Measurements from ENCODE around the gene GNL3L.
"Not testable (repeated sequence)": the region's sequence is repeated elsewhere in the genome, so short reads cannot be mapped to it uniquely, and the experiment has no call there.

GNL3L gene

DNA sequence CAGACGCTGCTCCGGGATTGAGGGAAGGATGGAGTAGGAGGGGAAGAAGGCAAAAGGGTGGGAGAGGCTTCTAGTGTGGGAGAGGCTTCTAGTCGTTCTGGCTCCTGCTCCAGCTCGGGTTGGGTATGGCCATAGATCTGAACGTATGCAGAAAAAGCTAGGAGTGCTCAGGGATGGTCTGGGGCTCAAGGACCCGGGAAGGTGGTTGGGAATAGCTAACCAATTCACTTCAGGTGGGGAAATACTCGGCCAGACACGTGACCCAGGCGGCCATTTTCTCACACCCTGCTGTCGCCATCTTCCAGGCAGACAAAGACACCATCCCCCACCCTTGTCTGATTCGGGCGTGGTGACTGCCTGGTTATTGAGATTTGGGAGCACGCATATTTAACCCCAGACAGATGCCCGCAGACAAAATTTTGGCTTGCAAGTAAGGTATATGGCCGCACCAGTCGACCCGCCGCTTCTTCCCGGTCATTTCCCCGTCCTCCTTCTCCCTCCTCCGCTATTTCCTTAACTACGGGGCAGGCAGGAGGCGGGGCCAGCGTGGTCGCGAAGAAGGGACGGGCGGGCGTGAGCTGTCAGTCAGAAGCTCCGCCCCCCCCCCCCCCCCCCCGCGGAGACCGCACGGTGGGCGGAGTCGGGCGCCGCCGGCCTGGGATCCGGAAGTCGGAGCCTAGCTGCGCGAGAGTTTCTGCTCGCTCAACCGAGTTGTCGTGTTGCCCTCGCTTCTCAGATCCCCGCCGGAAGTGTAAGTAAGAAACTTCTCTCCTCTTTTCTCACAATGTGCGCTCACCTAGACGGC, at the start of gene GNL3L:
GNL3L (plus strand) TSS at position 668 of the 805 bp plus-strand sequence. CDS start 2,348 bp downstream, outside the sequence.
- peak; percentile 89 for DNase-seq (ENCODE audit: extremely low read depth, insufficient read length)
- H3K4me3 ChIP-seq (replicated peaks; ENCODE audit: low read depth, low read length): peak within 1 kb of the TSS; percentile 85
- TF ChIP-seq, protein P1, sequence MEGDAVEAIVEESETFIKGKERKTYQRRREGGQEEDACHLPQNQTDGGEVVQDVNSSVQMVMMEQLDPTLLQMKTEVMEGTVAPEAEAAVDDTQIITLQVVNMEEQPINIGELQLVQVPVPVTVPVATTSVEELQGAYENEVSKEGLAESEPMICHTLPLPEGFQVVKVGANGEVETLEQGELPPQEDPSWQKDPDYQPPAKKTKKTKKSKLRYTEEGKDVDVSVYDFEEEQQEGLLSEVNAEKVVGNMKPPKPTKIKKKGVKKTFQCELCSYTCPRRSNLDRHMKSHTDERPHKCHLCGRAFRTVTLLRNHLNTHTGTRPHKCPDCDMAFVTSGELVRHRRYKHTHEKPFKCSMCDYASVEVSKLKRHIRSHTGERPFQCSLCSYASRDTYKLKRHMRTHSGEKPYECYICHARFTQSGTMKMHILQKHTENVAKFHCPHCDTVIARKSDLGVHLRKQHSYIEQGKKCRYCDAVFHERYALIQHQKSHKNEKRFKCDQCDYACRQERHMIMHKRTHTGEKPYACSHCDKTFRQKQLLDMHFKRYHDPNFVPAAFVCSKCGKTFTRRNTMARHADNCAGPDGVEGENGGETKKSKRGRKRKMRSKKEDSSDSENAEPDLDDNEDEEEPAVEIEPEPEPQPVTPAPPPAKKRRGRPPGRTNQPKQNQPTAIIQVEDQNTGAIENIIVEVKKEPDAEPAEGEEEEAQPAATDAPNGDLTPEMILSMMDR (IDR thresholded peaks at IDR 0.05; ENCODE audit: insufficient read depth, low read length, poor library complexity, severe bottlenecking): no peak
- H3K36me3 ChIP-seq (ENCODE audit: control insufficient read depth, insufficient read depth, low read length): no peaks in the 10 kb centered on the region; the same call in 1 of the 2 replicates
- no peaks in the 10 kb centered on the region for H3K27me3 ChIP-seq (replicated peaks; ENCODE audit: control insufficient read depth, insufficient read depth, low read length)

DNA sequence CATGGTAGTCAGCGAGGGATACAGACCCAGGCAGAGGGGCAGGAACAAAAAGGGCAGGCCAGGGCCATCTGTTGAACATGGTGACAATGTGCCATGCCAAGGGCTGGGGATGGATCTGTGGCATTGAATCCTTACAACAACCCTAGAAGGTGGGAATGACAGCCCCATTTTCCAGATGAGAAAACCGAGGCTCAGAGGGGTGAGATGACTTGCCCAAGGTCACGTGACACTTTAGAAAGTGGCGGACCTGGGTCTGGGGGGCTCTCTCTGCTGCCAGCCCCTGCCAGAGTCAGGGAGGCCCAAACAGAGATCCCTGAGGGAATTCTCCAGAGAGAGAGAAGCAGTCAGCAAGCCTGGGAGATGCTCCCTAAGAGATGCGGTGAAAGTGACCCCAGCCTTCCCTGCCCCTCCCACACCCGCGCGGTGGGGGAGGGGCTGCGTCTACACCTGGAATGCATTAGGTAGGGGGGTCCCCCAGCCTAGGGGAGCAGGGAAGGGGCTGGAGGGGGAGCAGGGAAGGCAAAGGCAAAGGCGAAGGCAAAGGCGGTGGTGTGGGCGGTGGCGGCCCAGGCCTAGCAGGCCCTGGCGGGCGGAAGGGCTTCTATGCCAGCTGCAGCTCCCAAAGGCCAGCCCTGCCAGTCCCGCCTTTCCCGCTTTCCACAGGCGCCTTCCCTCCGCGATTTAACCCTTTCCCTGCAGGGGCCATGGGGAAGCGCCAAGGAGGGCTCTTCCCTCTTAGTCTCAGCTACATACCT, 47.0 kb upstream of the GNL3L start:
- Histone ChIP-seq H3K27me3 (replicated peaks; ENCODE audit: control insufficient read depth, insufficient read depth, low read length) (no peaks in the 10 kb centered on the region), H3K36me3 (ENCODE audit: control insufficient read depth, insufficient read depth, low read length) (no peaks in the 10 kb centered on the region), H3K4me3 (replicated peaks; ENCODE audit: low read depth, low read length) (no peak overlapping the region)
- TF ChIP-seq, protein P1 (IDR thresholded peaks at IDR 0.05; ENCODE audit: insufficient read depth, low read length, poor library complexity, severe bottlenecking): no peak
- no peak for DNase-seq (ENCODE audit: extremely low read depth, insufficient read length)

- no peak for DNase-seq (ENCODE audit: extremely low read depth, insufficient read length)
- TF ChIP-seq, protein P1 (IDR thresholded peaks at IDR 0.05; ENCODE audit: insufficient read depth, low read length, poor library complexity, severe bottlenecking): no peak
- Histone ChIP-seq H3K4me3 (replicated peaks; ENCODE audit: low read depth, low read length) (no peak overlapping the region), H3K27me3 (replicated peaks; ENCODE audit: control insufficient read depth, insufficient read depth, low read length) (no peaks in the 10 kb centered on the region), H3K36me3 (ENCODE audit: control insufficient read depth, insufficient read depth, low read length) (no peaks in the 10 kb centered on the region)
These were observed 46.1 kb upstream of the GNL3L start for GRCh38 chrX:54483946-54484345.

GRCh38 chrX:54484666-54485065, 45.4 kb upstream of the GNL3L start:
- no peak overlapping the region for H3K4me3 ChIP-seq (replicated peaks; ENCODE audit: low read depth, low read length)
- no peaks in the 10 kb centered on the region for H3K27me3 ChIP-seq (replicated peaks; ENCODE audit: control insufficient read depth, insufficient read depth, low read length)
- H3K36me3 ChIP-seq (ENCODE audit: control insufficient read depth, insufficient read depth, low read length): no peaks in the 10 kb centered on the region
- TF ChIP-seq, protein P1 (IDR thresholded peaks at IDR 0.05; ENCODE audit: insufficient read depth, low read length, poor library complexity, severe bottlenecking): no peak
- no peak for DNase-seq (ENCODE audit: extremely low read depth, insufficient read length)

DNA sequence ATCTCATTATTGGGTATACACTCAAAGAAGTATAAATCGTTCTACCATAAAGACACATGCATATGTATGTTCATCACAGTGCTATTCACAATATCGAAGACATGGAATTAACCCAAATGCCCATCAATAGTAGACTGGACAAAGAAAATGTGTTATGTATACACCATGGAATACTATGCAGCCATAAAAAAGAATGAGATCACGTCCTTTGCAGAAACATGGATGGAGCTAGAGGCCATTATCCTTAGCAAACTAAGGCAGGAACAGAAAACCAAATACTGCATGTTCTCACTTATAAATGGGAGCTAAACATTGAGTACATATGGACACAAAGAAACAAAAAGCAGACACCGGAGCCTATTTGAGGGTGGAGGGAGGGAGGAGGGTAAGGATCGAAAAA, 40.2 kb upstream of the GNL3L start:
- H3K36me3 ChIP-seq (ENCODE audit: control insufficient read depth, insufficient read depth, low read length); H3K27me3 ChIP-seq (replicated peaks; ENCODE audit: control insufficient read depth, insufficient read depth, low read length); DNase-seq (ENCODE audit: extremely low read depth, insufficient read length); H3K4me3 ChIP-seq (replicated peaks; ENCODE audit: low read depth, low read length): not testable (repeated sequence)

GRCh38 chrX:54492340-54492739, 37.7 kb upstream of the GNL3L start:
- Histone ChIP-seq H3K36me3 (ENCODE audit: control insufficient read depth, insufficient read depth, low read length) (no peaks in the 10 kb centered on the region), H3K4me3 (replicated peaks; ENCODE audit: low read depth, low read length) (no peak overlapping the region), H3K27me3 (replicated peaks; ENCODE audit: control insufficient read depth, insufficient read depth, low read length) (no peaks in the 10 kb centered on the region)
- TF ChIP-seq, protein P1 (IDR thresholded peaks at IDR 0.05; ENCODE audit: insufficient read depth, low read length, poor library complexity, severe bottlenecking): no peak
- DNase-seq (ENCODE audit: extremely low read depth, insufficient read length): no peak
